Skin of body (tissue), 2 donors: ENCODE results near the gene RAB11FIP4. TPM values are rescaled to one million over a fixed set of nuclear protein-coding genes. Genes with fewer than 3 reads are reported as not detected.

Experiments used
- DNase-seq: peaks from one replicate; lab custom pipeline; 2025; lab: John Stamatoyannopoulos, UW
- total RNA-seq: library from RNA; depleted of rRNA; stranded (reverse); fragments of >200 nt; gene quantifications from one replicate; pipeline ENCODE4 v1.2.3, GENCODE V29; 2014

RAB11FIP4 gene
- total RNA-seq, 1 donor from 2014 or later = 6.7 TPM

- no peak for DNase-seq
These were observed 4.0 kb upstream of the RAB11FIP4 start for GRCh38 chr17:31387438-31387837.

- DNase-seq = no peak
These were observed 3.1 kb upstream of the RAB11FIP4 start for GRCh38 chr17:31388351-31388750.

GRCh38 chr17:31388770-31389656, 2.5 kb upstream of the RAB11FIP4 start:
- no peak for DNase-seq

GRCh38 chr17:31389657-31390381, 1.7 kb upstream of the RAB11FIP4 start:
- DNase-seq = no peak

GRCh38 chr17:31390426-31390747, 1.1 kb upstream of the RAB11FIP4 start:
- no peak for DNase-seq

- DNase-seq = no peak
These were observed 553 bp upstream of the RAB11FIP4 start for GRCh38 chr17:31390748-31391495.

GRCh38 chr17:31392002-31392855, 754 bp downstream of the RAB11FIP4 start:
- DNase-seq = no peak

GRCh38 chr17:31392856-31393748, 1.6 kb downstream of the RAB11FIP4 start:
- DNase-seq = no peak

- no peak for DNase-seq
These were observed 2.3 kb downstream of the RAB11FIP4 start for GRCh38 chr17:31393749-31394146.

GRCh38 chr17:31394544-31394943, 3.1 kb downstream of the RAB11FIP4 start:
- peak; percentile 34 for DNase-seq

GRCh38 chr17:31397256-31397939, 5.9 kb downstream of the RAB11FIP4 start:
- DNase-seq = no peak

GRCh38 chr17:31398381-31399311, 7.2 kb downstream of the RAB11FIP4 start:
- no peak for DNase-seq

GRCh38 chr17:31400481-31400950, 9.0 kb downstream of the RAB11FIP4 start:
- no peak for DNase-seq

- no peak for DNase-seq
These were observed 10.2 kb downstream of the RAB11FIP4 start for GRCh38 chr17:31401456-31402254.

GRCh38 chr17:31404028-31404949, 12.8 kb downstream of the RAB11FIP4 start:
- DNase-seq = no peak

- DNase-seq = no peak
These were observed 14.5 kb downstream of the RAB11FIP4 start for GRCh38 chr17:31405890-31406371.
